Measurements from ENCODE around the gene ARID4B.
"Not testable (repeated sequence)": the region's sequence is repeated elsewhere in the genome, so short reads cannot be mapped to it uniquely, and the experiment has no call there.

Gene ARID4B

DNA sequence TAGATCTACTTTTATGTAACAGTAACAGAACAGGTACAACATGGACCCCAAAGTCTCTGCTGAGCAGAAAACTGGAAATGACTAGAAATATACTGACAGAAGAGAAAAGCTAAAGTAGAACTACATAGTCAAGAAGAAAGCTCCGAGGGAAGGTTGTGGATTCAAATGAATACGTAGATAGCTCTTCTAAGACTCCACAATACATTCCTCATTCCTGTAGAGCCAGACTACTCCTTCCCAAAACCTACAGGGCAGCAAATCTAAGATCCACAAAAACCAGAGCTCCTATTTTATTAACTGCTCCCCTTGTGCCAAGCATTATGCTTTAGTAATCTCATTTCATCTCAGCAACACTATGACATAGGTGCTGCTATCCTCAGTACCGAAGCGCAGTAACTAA lies 35.2 kb downstream of the ARID4B start:
- Mint-ChIP-seq H3K27ac (peak overlapping the region; percentile 25), H3K4me3 (peak overlapping the region; percentile 2), H3K4me1 (peaks cover 68% of the 10 kb centered on the region), H3K36me3 (peaks cover 3% of the 10 kb centered on the region), H3K9me3 (no peaks in the 10 kb centered on the region), H3K27me3 (no peaks in the 10 kb centered on the region)

DNA sequence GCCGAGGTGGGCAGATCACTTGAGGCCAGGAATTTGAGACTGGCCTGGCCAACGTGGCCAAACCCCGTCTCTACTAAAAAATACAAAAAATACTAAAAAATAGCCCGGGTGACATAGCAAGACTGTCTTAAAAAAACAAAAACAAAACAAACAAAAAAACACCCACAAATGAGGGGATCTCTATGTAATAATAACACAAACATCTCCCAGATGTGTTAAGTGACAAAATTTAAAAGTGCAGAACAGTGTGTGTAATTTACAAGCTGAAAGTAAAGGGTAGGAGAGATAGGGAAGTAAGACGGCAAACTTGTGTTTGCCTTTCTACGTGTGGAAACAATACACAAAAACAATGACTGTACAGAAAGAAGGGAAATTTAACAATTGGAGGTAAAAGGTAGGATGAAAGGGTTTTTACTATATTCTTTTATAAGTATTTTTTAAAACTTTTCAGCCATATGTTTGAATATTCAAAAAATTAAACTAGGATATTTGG lies 36.3 kb downstream of the ARID4B start:
- Mint-ChIP-seq H3K4me1 (peaks cover 68% of the 10 kb centered on the region), H3K27ac (peak overlapping the region; percentile 53), H3K4me3 (no peak overlapping the region), H3K36me3 (peaks cover 3% of the 10 kb centered on the region), H3K9me3 (no peaks in the 10 kb centered on the region), H3K27me3 (no peaks in the 10 kb centered on the region)

- H3K4me3 Mint-ChIP-seq, result no peak overlapping the region
- H3K36me3 Mint-ChIP-seq, result peaks cover 3% of the 10 kb centered on the region
- no peaks in the 10 kb centered on the region for H3K27me3 Mint-ChIP-seq
- peak overlapping the region; percentile 80 for H3K27ac Mint-ChIP-seq
- no peaks in the 10 kb centered on the region for H3K9me3 Mint-ChIP-seq
- H3K4me1 Mint-ChIP-seq, result peaks cover 74% of the 10 kb centered on the region
These were observed 37.1 kb downstream of the ARID4B start for GRCh38 chr1:235290740-235291502.

GRCh38 chr1:235289859-235290739 lies 37.9 kb downstream of the ARID4B start:
- Mint-ChIP-seq H3K4me3 (no peak overlapping the region), H3K36me3 (peaks cover 3% of the 10 kb centered on the region), H3K9me3 (no peaks in the 10 kb centered on the region), H3K27me3 (no peaks in the 10 kb centered on the region), H3K27ac (peak overlapping the region; percentile 80), H3K4me1 (peaks cover 78% of the 10 kb centered on the region)

DNA sequence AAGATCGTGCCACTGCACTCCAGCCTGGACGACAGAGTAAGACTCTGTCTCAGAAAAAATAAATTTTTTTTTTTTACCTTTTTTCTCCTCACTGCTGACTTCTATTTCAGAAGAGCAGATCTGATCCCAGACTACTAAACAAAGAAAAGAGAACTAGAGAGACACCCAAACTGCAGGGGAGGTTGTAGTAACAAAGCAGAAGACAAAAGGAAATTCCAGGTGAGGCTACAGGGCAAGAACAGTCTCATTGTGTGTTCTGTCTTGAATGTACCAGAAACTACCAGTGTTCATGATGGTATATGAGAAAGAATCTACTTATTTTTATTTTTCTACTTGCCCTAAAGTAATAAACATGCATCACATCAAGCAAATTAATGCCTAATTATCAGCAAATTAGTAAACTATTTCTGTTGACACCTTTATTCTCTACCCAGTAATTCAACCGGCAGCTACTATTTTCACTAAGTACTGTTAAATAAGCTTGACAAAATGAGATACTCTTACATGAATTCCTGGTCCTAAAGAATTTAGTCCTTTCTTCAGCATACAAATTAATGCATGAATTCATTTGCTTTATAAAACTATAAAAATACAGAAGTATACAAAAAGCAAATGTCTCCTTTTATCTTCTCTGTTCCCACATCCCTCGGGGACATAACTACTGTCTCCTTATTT lies 40.6 kb downstream of the ARID4B start:
- Mint-ChIP-seq H3K4me1 (peaks cover 78% of the 10 kb centered on the region), H3K36me3 (peaks cover 3% of the 10 kb centered on the region), H3K9me3 (no peaks in the 10 kb centered on the region), H3K27me3 (no peaks in the 10 kb centered on the region), H3K4me3 (no peak overlapping the region), H3K27ac (peak overlapping the region; percentile 55)

- no peaks in the 10 kb centered on the region for H3K27me3 Mint-ChIP-seq
- peaks cover 2% of the 10 kb centered on the region for H3K36me3 Mint-ChIP-seq
- no peaks in the 10 kb centered on the region for H3K9me3 Mint-ChIP-seq
- peaks cover 83% of the 10 kb centered on the region for H3K4me1 Mint-ChIP-seq
- peak overlapping the region; percentile 43 for H3K4me3 Mint-ChIP-seq
- H3K27ac Mint-ChIP-seq, result peak overlapping the region; percentile 63
These were observed 41.3 kb downstream of the ARID4B start for GRCh38 chr1:235286667-235287066.

- Mint-ChIP-seq H3K27ac (no peak overlapping the region), H3K27me3 (no peaks in the 10 kb centered on the region), H3K4me1 (peaks cover 86% of the 10 kb centered on the region), H3K36me3 (peaks cover 1% of the 10 kb centered on the region), H3K4me3 (no peak overlapping the region), H3K9me3 (no peaks in the 10 kb centered on the region)
These were observed 43.7 kb downstream of the ARID4B start for GRCh38 chr1:235284231-235284769.

DNA sequence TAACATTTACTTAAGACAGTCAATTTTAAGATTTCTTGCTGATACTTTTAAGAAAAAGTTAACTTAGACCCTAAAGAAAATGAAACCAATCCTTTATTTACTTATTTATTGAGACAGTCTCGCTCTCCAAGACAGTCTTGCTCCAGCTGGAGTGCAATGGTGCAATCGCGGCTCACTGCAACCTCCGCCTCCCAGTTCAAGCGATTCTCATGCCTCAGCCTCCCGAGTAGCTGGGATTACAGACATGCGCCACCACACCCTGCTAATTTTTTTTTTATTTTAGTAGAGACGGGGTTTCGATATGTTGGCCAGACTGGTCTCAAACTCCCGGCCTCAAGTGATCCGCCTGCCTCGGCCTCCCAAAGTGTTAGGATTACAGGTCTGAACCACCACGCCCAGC lies 44.3 kb downstream of the ARID4B start:
- H3K27ac Mint-ChIP-seq, H3K36me3 Mint-ChIP-seq, H3K4me3 Mint-ChIP-seq, H3K9me3 Mint-ChIP-seq, H3K27me3 Mint-ChIP-seq: not testable (repeated sequence)
- H3K4me1 Mint-ChIP-seq, result peaks cover 88% of the 10 kb centered on the region

DNA sequence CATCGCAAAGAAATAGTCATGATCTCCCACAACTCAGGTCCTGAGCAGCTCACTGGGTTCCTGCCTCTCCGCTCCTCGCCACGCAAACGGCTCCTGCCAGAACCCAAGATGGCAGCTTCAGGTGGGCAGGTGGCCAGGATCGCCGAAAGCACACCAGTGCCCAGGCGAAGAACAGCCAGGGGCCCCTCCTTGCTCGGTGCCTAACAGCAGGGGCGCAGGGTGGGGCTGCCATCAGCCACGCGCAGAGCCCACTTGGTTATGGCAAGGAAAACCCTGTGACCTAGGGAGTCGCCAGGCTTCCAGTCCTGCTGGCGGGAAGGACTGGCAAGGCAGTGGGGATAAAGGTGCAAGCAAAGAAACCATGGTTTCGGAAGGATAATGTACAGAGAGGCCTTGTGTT lies 47.5 kb downstream of the ARID4B start:
- H3K4me3 Mint-ChIP-seq, result no peak overlapping the region
- H3K4me1 Mint-ChIP-seq, result peaks cover 80% of the 10 kb centered on the region
- H3K9me3 Mint-ChIP-seq, result no peaks in the 10 kb centered on the region
- peaks cover 3% of the 10 kb centered on the region for H3K36me3 Mint-ChIP-seq
- no peaks in the 10 kb centered on the region for H3K27me3 Mint-ChIP-seq
- H3K27ac Mint-ChIP-seq, result no peak overlapping the region

DNA sequence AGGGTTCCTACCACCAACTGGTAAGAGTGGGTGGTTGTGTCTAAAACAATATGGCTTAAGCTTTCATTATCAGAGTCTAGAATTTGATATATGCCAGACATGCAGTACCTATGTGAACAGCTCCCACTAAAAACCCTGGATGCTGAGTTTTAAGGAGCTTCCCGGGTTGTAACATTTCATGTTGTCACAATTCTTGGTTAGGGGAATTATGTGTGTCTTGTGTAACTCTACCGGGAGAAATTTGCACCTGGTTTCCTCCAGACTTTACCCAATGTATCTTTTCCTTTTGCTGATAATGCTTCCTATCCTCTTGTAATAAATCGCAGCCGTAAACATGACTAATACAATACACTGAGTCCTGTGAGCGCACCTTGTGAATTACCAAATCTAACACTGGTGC lies 48.3 kb downstream of the ARID4B start:
- Mint-ChIP-seq H3K36me3 (peaks cover 3% of the 10 kb centered on the region), H3K4me3 (no peak overlapping the region), H3K27me3 (no peaks in the 10 kb centered on the region), H3K27ac (peak overlapping the region; percentile 5), H3K4me1 (peaks cover 80% of the 10 kb centered on the region), H3K9me3 (no peaks in the 10 kb centered on the region)

GRCh38 chr1:235278915-235279292 lies 49.1 kb downstream of the ARID4B start:
- no peak overlapping the region for H3K27ac Mint-ChIP-seq

GRCh38 chr1:235278233-235278914 lies 49.6 kb downstream of the ARID4B start:
- no peaks in the 10 kb centered on the region for H3K9me3 Mint-ChIP-seq
- H3K27me3 Mint-ChIP-seq, result no peaks in the 10 kb centered on the region
- H3K4me3 Mint-ChIP-seq, result peak overlapping the region; percentile 42
- H3K27ac Mint-ChIP-seq, result peak overlapping the region; percentile 23
- H3K4me1 Mint-ChIP-seq, result peaks cover 81% of the 10 kb centered on the region
- H3K36me3 Mint-ChIP-seq, result peaks cover 3% of the 10 kb centered on the region

More at GRCh38 chr1:235278915-235279292, 49.1 kb downstream of the ARID4B start:
- no peaks in the 10 kb centered on the region for H3K9me3 Mint-ChIP-seq
- peaks cover 3% of the 10 kb centered on the region for H3K36me3 Mint-ChIP-seq
- H3K27me3 Mint-ChIP-seq, result no peaks in the 10 kb centered on the region
- peaks cover 76% of the 10 kb centered on the region for H3K4me1 Mint-ChIP-seq
- no peak overlapping the region for H3K4me3 Mint-ChIP-seq

GRCh38 chr1:235277709-235278108 lies 50.3 kb downstream of the ARID4B start:
- peak overlapping the region; percentile 23 for H3K27ac Mint-ChIP-seq

DNA sequence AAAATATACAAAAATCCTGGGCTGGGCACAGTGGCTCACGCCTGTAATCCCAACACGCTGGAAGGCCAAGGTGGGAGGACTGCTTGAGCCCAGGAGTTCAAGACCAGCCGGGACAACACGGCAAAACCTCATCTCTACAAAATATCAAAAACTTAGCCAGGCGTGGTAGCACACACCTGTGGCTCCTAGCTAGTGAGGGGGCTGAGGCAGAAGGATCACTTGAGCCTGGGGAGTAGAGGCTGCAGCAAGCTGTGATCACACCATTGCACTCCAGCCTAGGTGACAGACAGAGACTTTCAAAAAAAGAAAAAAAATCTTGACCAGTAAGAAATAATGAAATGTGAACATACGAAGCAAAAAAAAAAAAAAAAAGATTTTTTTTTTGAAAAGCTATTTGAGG lies 52.1 kb downstream of the ARID4B start:
- peaks cover 79% of the 10 kb centered on the region for H3K4me1 Mint-ChIP-seq
- H3K9me3 Mint-ChIP-seq, result no peaks in the 10 kb centered on the region
- H3K4me3 Mint-ChIP-seq, result peak overlapping the region; percentile 64
- no peaks in the 10 kb centered on the region for H3K27me3 Mint-ChIP-seq
- H3K27ac Mint-ChIP-seq, result no peak overlapping the region
- peaks cover 5% of the 10 kb centered on the region for H3K36me3 Mint-ChIP-seq

More at GRCh38 chr1:235277709-235278108, 50.3 kb downstream of the ARID4B start:
- Mint-ChIP-seq H3K27me3 (no peaks in the 10 kb centered on the region), H3K4me3 (peak overlapping the region; percentile 42), H3K36me3 (peaks cover 3% of the 10 kb centered on the region), H3K4me1 (peaks cover 84% of the 10 kb centered on the region), H3K9me3 (no peaks in the 10 kb centered on the region)

DNA sequence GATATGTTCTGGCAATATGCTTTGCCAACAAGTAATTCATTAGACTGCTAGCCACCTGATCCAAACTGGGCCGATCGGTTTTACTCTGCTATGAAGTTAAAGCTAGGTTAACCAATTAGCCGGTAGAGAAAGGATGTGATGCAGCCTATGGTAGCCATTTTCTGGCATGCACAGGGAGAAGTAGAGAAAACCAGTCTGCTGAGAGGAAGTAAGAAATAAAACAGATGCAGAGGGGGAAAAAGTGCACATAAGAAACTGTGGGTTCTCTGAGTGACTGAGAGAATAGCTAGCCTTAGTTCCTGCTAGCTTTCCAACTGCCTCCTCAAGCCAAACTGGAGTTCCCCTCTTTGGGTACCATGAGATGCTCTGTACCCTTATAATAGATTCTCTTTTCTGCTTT lies 52.8 kb downstream of the ARID4B start:
- H3K27me3 Mint-ChIP-seq, result no peaks in the 10 kb centered on the region
- peaks cover 3% of the 10 kb centered on the region for H3K36me3 Mint-ChIP-seq
- no peaks in the 10 kb centered on the region for H3K9me3 Mint-ChIP-seq
- peak overlapping the region; percentile 64 for H3K4me3 Mint-ChIP-seq
- H3K27ac Mint-ChIP-seq, result peak overlapping the region; percentile 62
- peaks cover 81% of the 10 kb centered on the region for H3K4me1 Mint-ChIP-seq

All from activated naive CD4-positive, alpha-beta T cell treated with anti-CD3 and anti-CD28 coated beads, Interleukin-2, amount 50 U/mL, for 24 hours (primary cell).